Measurements from ENCODE around the gene ALDH1L2.

- no peak for TF ChIP-seq CTCF (IDR thresholded peaks at IDR 0.05)
- TF ChIP-seq EP300 (IDR thresholded peaks at IDR 0.05): no peak
- no peak for TF ChIP-seq POLR2A (IDR thresholded peaks at IDR 0.05)
These were observed 43.1 kb downstream of the ALDH1L2 start for GRCh38 chr12:105041186-105041585.
